Measurements from ENCODE around the gene CFAP46.
"Not testable (repeated sequence)": the region's sequence is repeated elsewhere in the genome, so short reads cannot be mapped to it uniquely, and the experiment has no call there.

CFAP46 gene

GRCh38 chr10:132803416-132804210 lies 138.8 kb downstream of the CFAP46 start:
- DNase-seq: no peak

- DNase-seq: no peak
Observed at GRCh38 chr10:132802694-132803320, 139.6 kb downstream of the CFAP46 start.

GRCh38 chr10:132802048-132802447 lies 140.3 kb downstream of the CFAP46 start:
- no peak for DNase-seq

GRCh38 chr10:132799865-132800264 lies 142.5 kb downstream of the CFAP46 start:
- DNase-seq: no peak

- no peak for DNase-seq
Observed at GRCh38 chr10:132798876-132799275, 143.5 kb downstream of the CFAP46 start.

- DNase-seq: no peak
Observed at GRCh38 chr10:132798403-132798802, 144.0 kb downstream of the CFAP46 start.

GRCh38 chr10:132797986-132798385 lies 144.4 kb downstream of the CFAP46 start:
- DNase-seq: not testable (repeated sequence)

GRCh38 chr10:132796846-132797245 lies 145.5 kb downstream of the CFAP46 start:
- peak; percentile 3 for DNase-seq

- peak; percentile 34 for DNase-seq
Observed at GRCh38 chr10:132793871-132794849, 148.2 kb downstream of the CFAP46 start.

GRCh38 chr10:132793213-132793612 lies 149.2 kb downstream of the CFAP46 start:
- no peak for DNase-seq

- no peak for DNase-seq
Observed at GRCh38 chr10:132792796-132793195, 149.6 kb downstream of the CFAP46 start.

- DNase-seq: not testable (repeated sequence)
Observed at GRCh38 chr10:132792099-132792498, 150.3 kb downstream of the CFAP46 start.

- no peak for DNase-seq
Observed at GRCh38 chr10:132790934-132791829, 151.2 kb downstream of the CFAP46 start.

- DNase-seq: no peak
Observed at GRCh38 chr10:132790470-132790869, 151.9 kb downstream of the CFAP46 start.

GRCh38 chr10:132789659-132790148 lies 152.7 kb downstream of the CFAP46 start:
- no peak for DNase-seq

- no peak for DNase-seq
Observed at GRCh38 chr10:132788831-132789219, 153.5 kb downstream of the CFAP46 start.

- no peak for DNase-seq
Observed at GRCh38 chr10:132788180-132788830, 154.1 kb downstream of the CFAP46 start.

- no peak for DNase-seq
Observed at GRCh38 chr10:132787495-132788179, 154.7 kb downstream of the CFAP46 start.

GRCh38 chr10:132786884-132787494 lies 155.4 kb downstream of the CFAP46 start:
- DNase-seq: no peak

- DNase-seq: no peak
Observed at GRCh38 chr10:132786476-132786883, 155.9 kb downstream of the CFAP46 start.

All from NCI-H2107 (cell line).